B cell (primary cell): ENCODE results near the gene RGL1. TPM values are rescaled to one million over a fixed set of nuclear protein-coding genes. Genes with fewer than 3 reads are reported as not detected.

Experiments
- ATAC-seq: fragments of 200-7000 bp; cut with Tn5 transposase; one replicate; pipeline ENCODE4 v1.10.0; 2021; ENCODE audit warnings: low read depth, mild to moderate bottlenecking, moderate number of reproducible peaks, moderate library complexity
- CTCF ChIA-PET: fragments of 350-600 bp; sonication (Branson Sonifier 250); formaldehyde crosslinking; loops from one replicate; lab custom pipeline; 2021; ENCODE audit warnings: antibody characterized with exemption, inconsistent platforms; lab: Charles Lee
- POLR2A ChIA-PET: fragments of 350-600 bp; sonication (Branson Sonifier 250); formaldehyde crosslinking; loops from one replicate; lab custom pipeline; 2021; ENCODE audit warnings: antibody characterized with exemption; lab: Charles Lee
- DNase-seq: peaks from one replicate; pipeline ENCODE4 v3.0.0; 2013
- H2AFZ ChIP-seq: 2 replicates; pipeline ENCODE4 v1.6.1; 2012; ENCODE audit warnings: mild to moderate bottlenecking, low read depth, low read length; ENCODE audit not compliant: insufficient read depth, poor library complexity, severe bottlenecking
- H3K27ac ChIP-seq, 2 donors: 1 replicate in 1 of 2; 2 replicates in 1 of 2; pipeline ENCODE4 v1.5.1; 2012 to 2013; ENCODE audit warnings: low read length in 2 of 2, mild to moderate bottlenecking in 2 of 2, moderate library complexity in 1 of 2
- H3K27me3 ChIP-seq, 4 experiments: fragments of 200-600 bp in 1 of 4; sonication (generic) in 1 of 4; replicated peaks in 1 of 4; 1 replicate in 2 of 4; 2 replicates in 2 of 4; pipeline versions ENCODE4 v1.6.1 to v1.7.0; 2013 to 2016; ENCODE audit warnings: low read length in 3 of 4, mild to moderate bottlenecking in 2 of 4, mixed read lengths in 1 of 4, moderate library complexity in 1 of 4; ENCODE audit not compliant: insufficient read depth in 4 of 4, control insufficient read depth in 3 of 4; ENCODE audit errors: control extremely low read depth in 1 of 4
- H3K36me3 ChIP-seq, 2 experiments: replicated peaks in 1 of 2; 1 replicate in 1 of 2; 2 replicates in 1 of 2; pipeline versions ENCODE4 v1.6.1 to v1.7.1; 2013; ENCODE audit warnings: low read length in 1 of 2; ENCODE audit not compliant: insufficient read depth in 2 of 2, control insufficient read depth in 1 of 2; ENCODE audit errors: control extremely low read depth in 1 of 2, extremely low read depth in 1 of 2
- H3K4me1 ChIP-seq, 2 donors: fragments of 200-600 bp in 1 of 2; sonication (generic) in 1 of 2; 1 replicate in 1 of 2; 2 replicates in 1 of 2; pipeline versions ENCODE4 v1.5.1 to v1.6.1; 2013 to 2017; ENCODE audit warnings: low read length in 2 of 2; ENCODE audit not compliant: control insufficient read depth in 2 of 2, insufficient read depth in 2 of 2
- H3K4me2 ChIP-seq: replicated peaks from 2 replicates; pipeline ENCODE3; 2012; ENCODE audit warnings: mild to moderate bottlenecking, low read depth, low read length; ENCODE audit not compliant: poor library complexity, severe bottlenecking
- H3K4me3 ChIP-seq, 5 experiments: fragments of 200-600 bp in 1 of 5; sonication (generic) in 1 of 5; 1 replicate in 3 of 5; 2 replicates in 2 of 5; pipeline versions ENCODE4 v1.5.1 to v1.7.0; 2011 to 2016; ENCODE audit warnings: low read length in 4 of 5, mild to moderate bottlenecking in 4 of 5, low read depth in 2 of 5, control low read depth in 1 of 5, moderate library complexity in 1 of 5; ENCODE audit not compliant: insufficient read depth in 1 of 5; ENCODE audit errors: control extremely low read depth in 1 of 5, extremely low read depth in 1 of 5
- H3K79me2 ChIP-seq: fragments of 200-600 bp; sonication (generic); one replicate; pipeline ENCODE4 v1.6.0; 2016; ENCODE audit warnings: low read length; ENCODE audit not compliant: control insufficient read depth, insufficient read depth
- H3K9ac ChIP-seq: fragments of 200-600 bp; sonication (generic); 2 replicates; pipeline ENCODE4 v1.6.1; 2017; ENCODE audit warnings: mild to moderate bottlenecking, low read length, moderate library complexity
- H3K9me3 ChIP-seq, 3 donors: one replicate each; pipeline versions ENCODE4 v1.6.1 to v1.7.1; 2013; ENCODE audit warnings: low read length in 2 of 3; ENCODE audit not compliant: control insufficient read depth in 2 of 3, insufficient read depth in 1 of 3; ENCODE audit errors: control extremely low read depth in 1 of 3
- H4K20me1 ChIP-seq: 2 replicates; pipeline ENCODE4 v1.6.0; 2012; ENCODE audit warnings: mild to moderate bottlenecking, low read length; ENCODE audit not compliant: insufficient read depth, control insufficient read depth, poor library complexity, severe bottlenecking
- H3K27ac Mint-ChIP-seq: one replicate; pipeline ENCODE4 v1.8.0; 2021; ENCODE audit warnings: mixed read lengths
- H3K27me3 Mint-ChIP-seq: one replicate; pipeline ENCODE4 v1.8.0; 2021; ENCODE audit warnings: mixed read lengths
- H3K4me1 Mint-ChIP-seq: one replicate; pipeline ENCODE4 v1.8.0; 2021; ENCODE audit warnings: mixed read lengths
- H3K4me3 Mint-ChIP-seq: one replicate; pipeline ENCODE4 v1.8.0; 2021; ENCODE audit warnings: mixed read lengths
- H3K9me3 Mint-ChIP-seq: one replicate; pipeline ENCODE4 v1.8.0; 2022; ENCODE audit warnings: mixed read lengths; ENCODE audit not compliant: insufficient read depth
- EZH2 ChIP-seq: IDR thresholded peaks from 2 replicates; pipeline ENCODE4 v1.6.1; 2012; ENCODE audit warnings: borderline replicate concordance, low read depth, mild to moderate bottlenecking, moderate library complexity, low read length; ENCODE audit not compliant: insufficient read depth, poor library complexity, severe bottlenecking
- WGBS: methylation state at CpG from one replicate; pipeline ENCODE4 v1.1.5; 2013; ENCODE audit warnings: missing lambda C conversion rate; ENCODE audit not compliant: insufficient coverage; 5-methylcytosine and 5-hydroxymethylcytosine counted together
- intact Hi-C: fragments of 100-400 bp; cut with micrococcal nuclease; formaldehyde crosslinking; loops from one replicate; pipeline ENCODE4 v1.10.0; 2022
- polyA plus RNA-seq: library from polyadenylated mRNA; depleted of rRNA; stranded (reverse); fragments of >200 nt; gene quantifications from 2 replicates; pipeline ENCODE4 v1.2.3, GENCODE V29; 2012
- total RNA-seq, 2 donors: library from RNA; stranded (reverse); fragments of 120-200 nt in 1 of 2; gene quantifications; 1 replicate in 1 of 2; 2 replicates in 1 of 2; pipeline versions ENCODE4 v1.2.3 to v1.2.4, GENCODE V29; 2013 to 2022
- TF ChIP-seq, protein P1 (sequence below): fragments of 200-600 bp; IDR thresholded peaks from one replicate; pipeline ENCODE4 v1.8.0; 2022; ENCODE audit warnings: antibody characterized with exemption, mild to moderate bottlenecking

The RGL1 gene
- total and polyA plus RNA-seq, 2 donors (not counting 1 experiment from before 2014, with no cell fraction given) = 0.09 to 1.1 TPM

DNA sequence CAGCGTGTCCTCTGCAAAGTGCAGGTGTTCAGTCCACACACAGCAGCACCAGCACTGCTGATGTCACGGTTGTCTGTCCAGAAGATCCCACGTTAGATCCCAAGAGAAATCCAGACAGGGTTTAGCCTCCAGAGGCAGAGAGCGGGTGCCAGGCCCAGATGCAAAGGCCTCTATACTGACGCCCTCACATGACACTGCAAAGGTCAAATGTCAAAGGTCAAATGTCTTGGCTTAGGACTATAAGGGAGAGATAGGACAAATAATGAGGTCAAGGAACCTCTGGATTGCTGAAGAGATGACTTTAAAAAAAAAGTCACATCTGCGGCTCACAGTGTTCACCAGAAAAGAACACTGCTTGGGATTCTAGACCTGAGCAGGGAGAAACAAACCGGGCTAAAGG, 131.1 kb downstream of the RGL1 start:
- no peak for TF ChIP-seq EZH2
- TF ChIP-seq, protein P1, sequence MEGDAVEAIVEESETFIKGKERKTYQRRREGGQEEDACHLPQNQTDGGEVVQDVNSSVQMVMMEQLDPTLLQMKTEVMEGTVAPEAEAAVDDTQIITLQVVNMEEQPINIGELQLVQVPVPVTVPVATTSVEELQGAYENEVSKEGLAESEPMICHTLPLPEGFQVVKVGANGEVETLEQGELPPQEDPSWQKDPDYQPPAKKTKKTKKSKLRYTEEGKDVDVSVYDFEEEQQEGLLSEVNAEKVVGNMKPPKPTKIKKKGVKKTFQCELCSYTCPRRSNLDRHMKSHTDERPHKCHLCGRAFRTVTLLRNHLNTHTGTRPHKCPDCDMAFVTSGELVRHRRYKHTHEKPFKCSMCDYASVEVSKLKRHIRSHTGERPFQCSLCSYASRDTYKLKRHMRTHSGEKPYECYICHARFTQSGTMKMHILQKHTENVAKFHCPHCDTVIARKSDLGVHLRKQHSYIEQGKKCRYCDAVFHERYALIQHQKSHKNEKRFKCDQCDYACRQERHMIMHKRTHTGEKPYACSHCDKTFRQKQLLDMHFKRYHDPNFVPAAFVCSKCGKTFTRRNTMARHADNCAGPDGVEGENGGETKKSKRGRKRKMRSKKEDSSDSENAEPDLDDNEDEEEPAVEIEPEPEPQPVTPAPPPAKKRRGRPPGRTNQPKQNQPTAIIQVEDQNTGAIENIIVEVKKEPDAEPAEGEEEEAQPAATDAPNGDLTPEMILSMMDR = no peak
- ATAC-seq (no peak), DNase-seq (no peak)
- H4K20me1 ChIP-seq = no peaks in the 10 kb centered on the region
- WGBS = 87% methylated on average over 5 of the region's 7 CpGs
- H3K79me2 ChIP-seq = no peaks in the 10 kb centered on the region
- no peak overlapping the region for H2AFZ ChIP-seq
- H3K4me3 Mint-ChIP-seq = no peak overlapping the region
- no peaks in the 10 kb centered on the region for H3K36me3 ChIP-seq
- no peaks in the 10 kb centered on the region for H3K4me1 Mint-ChIP-seq
- H3K9me3 ChIP-seq = peaks cover 0 to under 1% (median 0%) of the 10 kb centered on the region in 3 donors
- H3K27me3 Mint-ChIP-seq = peaks cover 21% of the 10 kb centered on the region
- ChIA-PET POLR2A (no interaction called here), CTCF (interaction anchor here (0.6 kb wide), 1 partner anchor 30 kb away, joined by 5 read pairs; no protein-coding TSS in a partner anchor)
- no peak overlapping the region for H3K4me3 ChIP-seq
- H3K9me3 Mint-ChIP-seq = no peaks in the 10 kb centered on the region
- H3K27me3 ChIP-seq = no peaks in the 10 kb centered on the region
- H3K27ac Mint-ChIP-seq = no peak overlapping the region
- no peak overlapping the region for H3K27ac ChIP-seq
- no peak overlapping the region for H3K9ac ChIP-seq
- intact Hi-C loops = no loop called here
- no peak overlapping the region for H3K4me2 ChIP-seq
- H3K4me1 ChIP-seq = no peaks in the 10 kb centered on the region

DNA sequence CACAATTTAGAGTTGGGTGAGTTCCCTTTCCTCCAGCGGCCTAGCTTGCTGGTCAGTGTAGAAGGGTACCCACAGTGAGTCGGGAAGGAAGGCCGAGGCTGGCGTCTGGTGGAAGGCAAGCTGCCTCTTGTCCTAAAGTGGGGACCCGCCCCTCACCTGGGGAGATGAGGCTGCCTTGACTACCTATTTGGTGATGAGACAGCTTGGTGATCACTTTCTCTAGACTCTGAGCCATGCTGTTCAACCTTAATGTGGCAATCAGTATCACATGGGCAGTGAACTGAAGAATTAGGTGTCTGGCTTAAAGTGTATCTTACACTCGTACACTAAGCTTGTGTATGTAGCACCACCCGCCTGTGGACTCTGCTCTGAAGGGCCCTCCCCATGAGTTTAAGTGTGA, 131.9 kb downstream of the RGL1 start:
- H2AFZ ChIP-seq = no peak overlapping the region
- intact Hi-C loops = no loop called here
- peaks cover 0 to 3% (median 0%) of the 10 kb centered on the region in 3 donors for H3K9me3 ChIP-seq
- H3K4me1 ChIP-seq = no peaks in the 10 kb centered on the region
- no peaks in the 10 kb centered on the region for H3K36me3 ChIP-seq
- no peaks in the 10 kb centered on the region for H3K79me2 ChIP-seq
- H3K4me2 ChIP-seq = no peak overlapping the region
- POLR2A ChIA-PET = no interaction called here
- peaks cover 0 to 3% (median 0%) of the 10 kb centered on the region in 4 experiments for H3K27me3 ChIP-seq
- no peaks in the 10 kb centered on the region for H3K4me1 Mint-ChIP-seq
- no peak overlapping the region for H3K27ac Mint-ChIP-seq
- H3K4me3 Mint-ChIP-seq = no peak overlapping the region
- CTCF ChIA-PET = no interaction called here
- no peak overlapping the region for H3K9ac ChIP-seq
- no peak overlapping the region for H3K27ac ChIP-seq
- ATAC-seq (no peak), DNase-seq (no peak)
- peaks cover 21% of the 10 kb centered on the region for H3K27me3 Mint-ChIP-seq
- H3K4me3 ChIP-seq = no peak overlapping the region
- 76% methylated on average over 6 of the region's 7 CpGs for WGBS
- H3K9me3 Mint-ChIP-seq = no peaks in the 10 kb centered on the region
- H4K20me1 ChIP-seq = no peaks in the 10 kb centered on the region
- TF ChIP-seq, protein P1 = no peak
- TF ChIP-seq EZH2 = no peak
